OCI-M2 (cell line): ENCODE measurements around the gene ST6GALNAC4.
"Not testable (repeated sequence)": the region's sequence is repeated elsewhere in the genome, so short reads cannot be mapped to it uniquely, and the experiment has no call there.

Experiments used
- DNase-seq: peaks from one replicate; lab custom pipeline; 2025; ENCODE audit not compliant: unreplicated experiment; lab: John Stamatoyannopoulos, UW

The ST6GALNAC4 gene

GRCh38 chr9:127893392-127893791 is 23.4 kb downstream of the ST6GALNAC4 start:
- no peak for DNase-seq

DNA sequence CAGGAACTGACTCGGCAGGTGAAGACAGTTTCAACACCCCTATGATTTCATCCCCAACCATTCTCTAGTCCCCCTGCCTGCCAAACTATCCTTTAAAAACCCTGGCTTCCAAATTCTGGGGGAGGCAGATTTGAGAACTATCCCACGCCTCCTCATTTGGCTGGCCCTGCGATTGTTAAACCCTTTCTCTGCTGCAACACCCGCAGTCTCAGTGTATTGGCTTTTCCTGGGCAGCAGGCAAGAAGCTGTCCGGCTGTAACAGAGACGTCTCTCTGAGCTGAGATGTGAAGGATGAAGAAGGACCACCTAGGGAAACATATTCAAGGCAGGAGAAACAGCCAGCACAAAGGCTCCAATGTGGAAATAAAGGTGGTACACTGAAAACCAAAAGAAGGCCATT is 24.0 kb downstream of the ST6GALNAC4 start:
- no peak for DNase-seq

DNA sequence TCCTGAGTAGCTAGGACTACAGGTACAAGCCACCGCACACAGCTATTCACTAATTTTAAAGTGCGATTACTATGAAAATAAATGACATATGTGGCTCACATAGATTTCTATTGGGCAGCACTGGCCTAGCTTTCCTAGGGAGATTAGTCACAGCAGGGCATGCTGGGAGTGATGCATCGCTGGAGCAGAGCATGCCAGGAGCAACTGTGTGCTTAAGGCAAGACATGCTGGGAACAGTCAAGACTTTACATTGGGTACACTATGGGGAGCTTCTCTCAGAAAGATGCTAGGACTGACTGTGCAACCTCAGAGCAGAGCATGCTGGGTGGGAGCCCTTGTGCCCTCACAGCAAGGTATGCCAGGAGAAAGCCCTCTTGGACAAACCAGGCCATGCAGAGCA is 26.8 kb downstream of the ST6GALNAC4 start:
- no peak for DNase-seq

DNA sequence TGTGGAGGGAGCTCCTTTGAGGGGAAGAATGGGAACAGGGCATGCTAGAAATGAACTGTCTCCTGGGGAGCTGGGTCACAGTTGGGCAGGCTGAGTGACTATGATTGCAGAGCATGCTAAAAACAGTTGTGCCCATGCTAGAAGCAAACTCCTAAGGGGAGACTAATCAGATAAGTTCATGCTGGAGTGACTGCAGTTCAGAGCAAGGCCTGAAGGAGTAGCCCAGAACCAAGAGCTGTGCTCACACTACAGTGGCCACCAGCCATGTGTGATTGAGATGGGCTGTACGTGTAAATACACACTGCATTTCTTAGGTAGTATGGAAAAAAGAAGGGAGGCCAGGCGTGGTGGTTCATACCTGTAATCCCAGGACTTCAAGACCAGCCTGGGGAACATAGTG is 29.0 kb downstream of the ST6GALNAC4 start:
- no peak for DNase-seq

GRCh38 chr9:127886401-127886972 is 30.4 kb downstream of the ST6GALNAC4 start:
- DNase-seq, result no peak

DNA sequence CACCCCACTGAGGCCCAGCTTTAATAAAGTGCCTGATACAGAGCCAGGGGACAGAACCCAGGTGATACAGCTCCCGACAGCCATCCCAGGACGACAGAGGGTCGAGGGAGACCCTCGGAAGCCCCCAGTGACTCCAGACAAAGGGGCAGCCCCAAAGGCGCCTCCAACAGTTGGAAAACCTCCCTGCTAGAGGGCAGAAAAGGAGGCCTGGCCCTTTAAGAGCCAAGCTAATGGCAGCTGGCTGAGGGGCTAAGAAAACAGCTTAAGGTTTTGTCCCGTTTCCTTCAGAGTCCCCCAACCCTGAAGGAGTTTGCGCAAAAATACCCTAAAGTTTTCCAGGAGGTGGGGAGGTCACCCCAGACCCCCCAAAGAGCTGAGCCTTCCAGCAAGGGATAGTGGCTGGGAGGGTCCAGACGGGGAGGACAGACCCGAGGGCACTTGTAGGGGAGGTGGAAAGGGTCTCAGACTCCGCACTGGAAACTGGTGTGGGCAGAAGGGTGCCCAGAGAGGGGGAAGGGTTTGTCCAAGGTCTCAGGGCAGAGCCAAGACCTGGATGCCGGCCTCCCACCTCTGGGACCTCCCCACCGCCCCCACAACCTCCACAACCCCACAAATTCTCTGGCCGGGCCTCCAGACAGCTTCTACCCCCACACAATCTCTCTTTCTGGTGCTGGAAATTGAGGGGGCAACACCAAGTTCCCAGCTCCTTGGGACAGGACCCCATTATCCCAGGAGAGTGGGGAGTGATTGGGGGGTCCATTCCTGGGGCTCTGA is 31.1 kb downstream of the ST6GALNAC4 start:
- DNase-seq, result no peak

- DNase-seq, result no peak
Measured at GRCh38 chr9:127884976-127885490, 31.8 kb downstream of the ST6GALNAC4 start.

DNA sequence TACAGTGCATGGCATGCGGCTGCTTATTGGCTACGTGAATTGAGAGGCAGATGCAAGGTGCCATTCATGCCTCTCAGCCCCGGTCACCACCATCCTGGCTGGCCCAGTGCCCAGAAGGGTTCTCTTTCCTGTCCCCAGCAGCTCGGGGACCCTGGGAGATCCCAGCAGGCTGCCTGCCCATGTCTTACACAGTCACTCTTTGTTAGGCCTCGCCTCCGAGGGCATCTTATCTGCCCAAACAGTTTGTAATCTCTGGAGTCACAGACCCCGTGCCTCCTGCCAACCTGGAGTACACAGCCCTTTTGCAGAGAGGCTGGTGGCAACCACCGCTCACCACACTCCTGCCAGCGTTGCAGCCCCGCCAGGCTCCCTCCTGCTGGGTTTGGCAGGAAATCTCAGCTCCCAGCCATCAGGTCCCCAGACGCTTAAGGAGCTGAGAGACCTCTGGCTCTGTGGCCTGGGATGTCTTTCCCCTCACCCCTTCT is 32.4 kb downstream of the ST6GALNAC4 start:
- DNase-seq, result no peak

- DNase-seq, result no peak
Measured at GRCh38 chr9:127883959-127884358, 32.9 kb downstream of the ST6GALNAC4 start.

GRCh38 chr9:127881715-127882114 is 35.1 kb downstream of the ST6GALNAC4 start:
- not testable (repeated sequence) for DNase-seq

DNA sequence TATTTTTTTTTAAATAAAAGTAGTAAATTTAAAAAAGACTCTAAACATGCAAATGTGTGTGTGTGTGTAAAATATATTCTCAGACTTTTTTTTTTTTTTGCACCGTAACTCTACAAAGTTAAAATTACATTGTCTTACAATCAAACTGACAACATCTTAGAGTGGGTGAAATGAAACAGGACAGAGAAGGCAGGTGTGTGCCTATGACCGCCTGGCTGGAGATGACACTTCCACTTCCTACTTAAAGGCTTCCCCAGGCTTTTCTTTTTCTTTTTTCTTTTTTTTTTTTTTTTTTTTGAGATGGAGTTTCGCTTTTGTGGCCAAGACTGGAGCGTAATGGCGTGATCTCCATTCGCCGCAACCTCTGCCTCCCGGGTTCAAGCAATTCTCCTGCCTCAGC is 36.7 kb downstream of the ST6GALNAC4 start:
- no peak for DNase-seq

- DNase-seq, result no peak
Measured at GRCh38 chr9:127878652-127879390, 38.0 kb downstream of the ST6GALNAC4 start.

- no peak for DNase-seq
Measured at GRCh38 chr9:127878001-127878651, 38.7 kb downstream of the ST6GALNAC4 start.

DNA sequence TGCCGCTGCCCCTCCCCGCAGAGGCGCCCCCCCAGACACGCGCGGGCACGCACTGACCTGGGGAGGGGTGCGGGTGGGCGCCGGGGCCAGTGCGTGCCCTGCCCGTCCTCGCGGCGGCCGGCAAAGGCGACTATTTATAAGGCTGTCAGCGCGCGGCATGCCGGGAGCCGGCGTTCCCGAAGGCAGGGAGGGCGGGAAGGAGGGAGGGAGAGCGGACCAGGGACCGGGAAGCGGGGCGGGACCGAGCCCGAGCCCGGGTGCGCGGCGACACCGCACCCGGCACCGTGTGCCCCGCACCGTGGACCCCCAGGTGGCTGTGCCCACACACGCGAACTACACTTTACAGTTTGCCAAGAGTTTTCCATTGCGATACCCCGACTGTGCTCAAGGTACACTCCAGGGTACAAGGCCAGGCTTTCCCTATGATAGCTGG is 39.3 kb downstream of the ST6GALNAC4 start, which contains the start of gene AK1:
AK1 (minus strand) TSS at position 110 of the 433 bp plus-strand sequence. CDS start 3,058 bp downstream, outside the sequence.
- no peak for DNase-seq

- no peak for DNase-seq
Measured at GRCh38 chr9:127876764-127877562, 39.9 kb downstream of the ST6GALNAC4 start.

GRCh38 chr9:127876026-127876763 is 40.6 kb downstream of the ST6GALNAC4 start:
- no peak for DNase-seq

- DNase-seq, result no peak
Measured at GRCh38 chr9:127875306-127875966, 41.4 kb downstream of the ST6GALNAC4 start.

GRCh38 chr9:127874301-127875221 is 42.3 kb downstream of the ST6GALNAC4 start:
- no peak for DNase-seq
